ENCODE data around the gene CCDC87.
A peak's percentile ranks its signal among the peaks of the same experiment; 100 is the strongest.
"Not testable (repeated sequence)": the region's sequence is repeated elsewhere in the genome, so short reads cannot be mapped to it uniquely, and the experiment has no call there.

CCDC87 gene

DNA sequence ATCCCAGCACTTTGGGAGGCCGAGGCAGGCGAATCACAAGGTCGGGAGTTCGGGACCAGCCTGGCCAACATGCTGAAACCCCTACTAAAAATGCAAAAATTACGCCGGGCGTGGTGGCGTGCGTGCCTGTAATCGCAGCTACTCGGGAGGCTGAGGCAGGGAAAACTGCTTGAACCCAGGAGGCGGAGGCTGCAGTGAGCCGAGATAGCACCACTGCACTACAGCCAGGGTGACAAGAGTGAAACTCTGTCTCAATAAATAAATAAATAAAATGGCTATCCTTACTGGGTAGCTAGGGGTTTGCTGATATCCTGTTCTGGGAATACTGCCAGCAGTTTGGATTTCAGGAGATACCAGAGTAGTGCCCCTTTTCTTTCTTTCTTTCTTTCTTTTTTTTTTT, 21.2 kb upstream of the CCDC87 start:
- no peak for DNase-seq

DNA sequence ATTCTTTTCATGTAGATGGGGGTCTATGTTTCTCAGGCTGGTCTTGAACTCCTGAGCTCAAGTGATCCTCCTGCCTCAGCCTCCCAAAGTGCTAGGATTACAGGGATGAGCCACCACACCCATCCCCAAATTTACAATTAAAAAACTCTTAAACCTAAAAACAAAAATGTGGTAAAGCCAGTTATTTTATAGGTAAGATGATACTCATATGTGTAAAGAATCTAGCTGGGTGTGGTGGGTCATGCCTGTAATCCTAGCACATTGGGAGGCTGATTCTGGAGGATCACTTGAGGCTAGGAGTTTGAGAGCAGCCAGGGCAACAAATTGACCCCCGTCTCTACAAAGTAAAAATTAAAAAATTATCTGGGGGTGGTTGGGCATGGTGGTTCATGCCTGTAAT, 19.6 kb upstream of the CCDC87 start:
- DNase-seq = no peak

- no peak for DNase-seq
Measured at GRCh38 chr11:66609721-66610617, 17.1 kb upstream of the CCDC87 start.

DNA sequence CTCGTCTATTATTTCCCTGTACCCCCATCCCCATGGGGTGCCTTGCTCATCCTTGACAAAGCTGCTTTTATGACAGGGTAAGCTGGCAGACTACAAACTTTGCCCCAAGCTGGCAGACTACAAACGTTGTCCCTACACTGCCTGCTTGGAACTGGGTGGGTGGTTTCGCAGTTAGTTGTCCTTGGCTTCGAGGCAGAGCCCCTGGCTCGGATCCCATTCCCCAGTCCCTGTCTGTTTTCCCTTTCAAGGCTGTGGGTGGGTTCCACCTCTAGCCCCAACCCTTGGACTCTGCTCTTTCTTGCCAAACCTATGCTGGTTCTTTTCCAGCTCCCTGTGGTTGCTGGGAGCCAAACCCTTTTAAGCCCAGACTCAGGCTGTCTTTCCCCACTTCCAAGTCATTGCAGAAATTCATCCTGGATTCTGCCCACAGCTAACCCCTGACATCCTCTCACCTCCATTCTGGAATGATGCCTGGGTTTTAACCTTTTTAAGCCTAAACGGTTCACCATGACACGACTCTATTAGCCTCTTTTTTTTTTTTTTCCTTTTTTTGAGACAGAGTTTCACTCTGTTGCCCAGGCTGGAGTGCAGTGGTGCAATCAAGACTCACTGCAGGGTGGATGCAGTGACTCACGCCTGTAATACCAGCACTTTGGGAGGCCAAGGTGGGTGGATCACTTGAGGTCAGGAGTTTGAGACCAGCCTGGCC, 14.4 kb upstream of the CCDC87 start:
- DNase-seq = no peak

- DNase-seq = not testable (repeated sequence)
Measured at GRCh38 chr11:66606608-66607007, 13.7 kb upstream of the CCDC87 start.

- DNase-seq = no peak
Measured at GRCh38 chr11:66604155-66604554, 11.3 kb upstream of the CCDC87 start.

- no peak for DNase-seq
Measured at GRCh38 chr11:66603072-66603471, 10.2 kb upstream of the CCDC87 start.

- DNase-seq = no peak
Measured at GRCh38 chr11:66600631-66601233, 7.9 kb upstream of the CCDC87 start.

DNA sequence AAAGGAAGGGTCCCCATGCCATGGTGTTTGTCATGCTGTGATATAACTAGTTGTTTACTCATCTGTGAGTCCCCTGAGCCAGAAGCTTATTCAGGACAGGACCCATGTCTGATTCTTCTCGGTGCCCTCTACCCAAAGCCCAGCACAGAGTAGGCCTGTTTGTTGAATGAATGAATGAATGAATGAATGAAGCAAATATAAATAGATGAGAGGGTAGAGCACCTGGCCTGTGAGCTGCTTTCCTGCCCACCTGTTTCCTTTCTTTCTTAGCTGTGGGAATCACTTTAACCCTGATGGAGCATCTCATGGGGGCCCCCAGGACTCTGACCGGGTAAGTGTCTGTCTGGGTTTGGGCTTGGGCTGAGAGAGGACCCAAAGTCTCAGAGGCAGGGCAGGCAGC, 7.4 kb upstream of the CCDC87 start:
- DNase-seq = no peak

DNA sequence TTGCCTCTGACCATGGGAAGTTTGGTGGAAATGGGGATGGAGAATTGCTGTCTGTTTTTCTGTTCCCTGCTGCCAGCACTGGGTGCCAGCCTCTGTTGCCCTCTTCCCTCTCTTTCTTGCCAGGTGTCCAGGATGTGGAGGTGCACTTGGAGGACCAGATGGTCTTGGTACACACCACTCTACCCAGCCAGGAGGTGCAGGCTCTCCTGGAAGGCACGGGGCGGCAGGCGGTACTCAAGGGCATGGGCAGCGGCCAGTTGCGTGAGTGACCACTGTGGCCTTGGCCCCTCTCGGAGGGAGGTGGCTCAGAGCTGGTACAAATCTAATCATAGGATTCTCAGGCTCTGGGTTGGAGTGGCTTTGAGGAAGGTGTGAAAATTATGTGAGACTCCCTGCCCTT, 6.1 kb upstream of the CCDC87 start:
- no peak for DNase-seq

GRCh38 chr11:66595245-66595904, 2.5 kb upstream of the CCDC87 start:
- no peak for DNase-seq

- DNase-seq = no peak
Measured at GRCh38 chr11:66593650-66594049, 787 bp upstream of the CCDC87 start.

GRCh38 chr11:66593303-66593635, 406 bp upstream of the CCDC87 start:
- DNase-seq = no peak

DNA sequence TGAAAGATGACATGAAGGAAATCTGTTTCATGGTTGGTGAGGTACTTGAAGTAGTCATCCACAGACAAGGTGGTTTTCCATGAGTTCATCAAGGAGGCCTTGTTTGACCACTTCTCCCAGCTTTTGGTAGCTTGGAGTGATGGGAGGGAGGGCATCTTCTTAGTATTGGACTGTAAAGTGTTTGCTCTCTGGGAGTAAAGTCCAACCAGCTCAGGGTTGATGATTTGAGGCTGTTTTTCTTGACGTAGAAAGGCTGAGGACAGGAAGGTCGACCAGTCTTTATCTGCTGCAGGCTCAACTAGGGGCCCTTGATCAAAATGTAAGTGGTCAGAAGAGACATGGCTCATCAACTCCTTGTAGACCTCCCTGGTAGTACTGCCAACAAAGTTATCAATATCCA, 1.7 kb downstream of the CCDC87 start:
- no peak for DNase-seq

DNA sequence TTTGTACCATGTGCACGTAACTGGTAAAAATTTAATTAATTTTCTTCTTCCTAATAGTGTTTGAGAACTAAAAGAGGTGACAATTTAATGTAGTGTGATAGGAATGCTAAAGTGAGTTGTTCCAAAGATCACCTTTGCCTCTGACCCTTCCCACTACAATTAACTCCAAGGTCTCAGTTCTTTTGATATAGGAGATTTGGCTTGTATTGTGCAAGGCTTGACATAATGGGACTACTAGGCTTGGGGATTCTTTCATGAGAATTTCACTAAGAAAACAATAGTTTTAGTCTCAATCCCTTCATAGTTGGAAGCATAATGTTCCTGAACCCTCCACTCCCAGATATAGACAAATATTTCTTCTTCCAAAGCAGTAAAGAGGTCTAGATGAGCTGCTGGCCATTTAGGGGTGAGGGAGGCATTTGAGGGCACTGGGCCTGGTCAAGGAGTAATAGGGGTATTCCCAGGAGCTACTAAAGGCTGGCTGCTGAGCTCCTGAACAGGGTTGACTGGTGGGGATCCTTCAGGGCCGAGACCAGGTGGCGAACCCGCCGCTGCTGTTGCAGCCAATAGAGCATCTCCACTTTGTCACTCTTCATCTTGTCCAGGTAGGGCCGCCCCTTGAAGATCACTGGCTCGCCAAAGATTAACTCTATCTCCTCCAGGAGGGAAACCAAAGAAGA, 2.7 kb downstream of the CCDC87 start:
- DNase-seq = no peak

DNA sequence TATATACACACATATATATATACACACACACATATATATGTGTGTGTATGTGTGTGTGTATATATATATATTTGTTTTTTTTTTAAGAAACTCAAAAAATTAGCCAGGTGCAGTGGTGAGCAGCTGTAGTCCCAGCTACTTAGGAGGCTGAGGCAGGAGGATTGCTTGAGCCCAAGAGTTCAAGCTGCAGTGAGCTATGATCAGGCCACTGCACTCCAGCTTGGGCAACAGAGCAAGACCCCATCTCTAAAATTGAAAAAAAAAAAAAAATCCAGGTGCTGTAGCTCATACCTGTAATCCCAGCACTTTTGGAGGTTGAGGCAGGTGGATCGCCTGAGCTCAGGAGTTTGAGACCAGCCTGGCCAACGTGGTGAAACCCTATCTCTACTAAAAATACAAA, 3.5 kb downstream of the CCDC87 start:
- DNase-seq = not testable (repeated sequence)

DNA sequence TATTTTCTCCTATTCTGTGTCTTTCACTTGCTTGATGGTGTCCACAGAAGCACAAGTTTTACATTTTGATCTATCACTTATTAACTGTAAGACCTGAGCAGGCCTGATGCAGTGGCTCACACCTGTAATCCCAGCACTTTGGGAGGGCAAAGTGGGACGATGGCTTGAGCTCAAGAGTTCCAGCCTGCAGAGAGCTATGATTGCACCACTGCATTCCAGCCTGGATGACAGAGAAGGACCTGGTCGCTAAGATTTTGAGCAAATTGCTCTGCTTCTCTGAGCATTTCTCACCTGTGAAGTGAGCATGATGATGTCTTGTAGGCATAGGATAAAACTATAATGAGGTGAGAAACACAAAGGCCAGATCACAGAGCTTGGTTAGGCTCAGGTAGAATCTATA, 6.7 kb downstream of the CCDC87 start:
- no peak for DNase-seq

- DNase-seq = not testable (repeated sequence)
Measured at GRCh38 chr11:66585447-66585846, 7.4 kb downstream of the CCDC87 start.

DNA sequence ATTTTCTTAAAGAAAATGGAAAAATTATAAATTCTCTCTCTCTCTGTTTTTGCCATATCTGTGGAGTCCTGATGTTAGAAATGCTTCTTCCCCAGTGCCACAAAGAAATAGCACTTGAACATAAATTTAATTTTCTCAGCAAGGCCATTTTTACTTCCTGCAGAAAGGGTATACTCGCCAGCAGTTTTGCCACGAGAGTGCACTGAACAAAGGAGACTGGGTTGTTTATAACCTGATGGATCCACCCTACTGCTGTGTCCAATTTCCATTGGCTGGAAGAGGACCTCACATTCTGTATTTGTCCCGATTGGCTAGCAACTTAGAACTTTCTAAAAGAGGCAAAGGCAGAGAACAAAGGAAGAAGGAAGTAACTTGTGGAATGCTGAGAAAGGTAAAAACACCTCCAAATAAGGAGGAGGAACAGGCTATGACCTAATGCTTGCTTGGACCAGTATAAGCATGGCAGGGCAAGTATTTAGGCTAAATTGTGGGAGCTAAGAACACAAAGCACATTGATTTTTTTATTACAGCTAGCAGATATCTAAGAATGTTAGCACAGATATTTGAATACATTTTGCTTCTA, 10.2 kb downstream of the CCDC87 start:
- not testable (repeated sequence) for DNase-seq

GRCh38 chr11:66581261-66581660, 11.6 kb downstream of the CCDC87 start:
- DNase-seq = no peak

GRCh38 chr11:66580803-66581202, 12.1 kb downstream of the CCDC87 start:
- no peak for DNase-seq

GRCh38 chr11:66579017-66579606, 13.8 kb downstream of the CCDC87 start:
- peak; percentile 59 for DNase-seq

Data from CD4-positive, alpha-beta T cell treated with Interleukin-4 for 4 hours (primary cell).